ENCODE data around the gene ZNF407. TPM values are rescaled to one million over a fixed set of nuclear protein-coding genes. Genes with fewer than 3 reads are reported as not detected.

ZNF407 gene
- total RNA-seq, 1 donor from 2014 or later = 14.2 TPM

DNA sequence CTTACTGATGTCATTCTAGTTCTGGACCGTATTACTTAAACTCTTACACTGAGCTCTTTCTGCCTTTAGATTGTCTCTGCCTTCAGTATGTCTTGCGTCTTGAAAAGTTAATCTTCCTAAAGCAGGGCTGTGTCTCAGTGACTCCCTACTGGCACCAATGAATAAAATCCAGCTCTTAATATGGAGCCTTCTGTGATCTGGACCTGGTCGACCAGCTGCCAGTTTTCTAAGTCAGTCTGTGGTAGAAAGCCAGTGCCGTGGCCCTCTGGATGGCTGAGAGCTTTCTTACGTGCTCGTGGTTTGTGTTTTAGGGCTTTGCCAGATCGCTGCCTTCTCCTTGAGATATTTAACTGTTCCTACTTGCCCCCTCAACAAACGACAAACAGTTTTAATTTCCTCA, 26.8 kb downstream of the ZNF407 start:
- H3K27ac Mint-ChIP-seq (ENCODE audit: unreplicated experiment) = no peak overlapping the region
- DNase-seq (ENCODE audit: extremely low spot score, unreplicated experiment) = no peak
- H3K9me3 Mint-ChIP-seq (ENCODE audit: unreplicated experiment) = no peaks in the 10 kb centered on the region
- H3K27me3 Mint-ChIP-seq (ENCODE audit: unreplicated experiment) = no peaks in the 10 kb centered on the region
- H3K4me3 Mint-ChIP-seq (ENCODE audit: unreplicated experiment) = no peak overlapping the region
- no peaks in the 10 kb centered on the region for H3K36me3 Mint-ChIP-seq (ENCODE audit: unreplicated experiment)
- no peaks in the 10 kb centered on the region for H3K4me1 Mint-ChIP-seq (ENCODE audit: unreplicated experiment)
- TF ChIP-seq CTCF (IDR thresholded peaks at IDR 0.05) = no peak

- no peak for DNase-seq (ENCODE audit: extremely low spot score, unreplicated experiment)
- TF ChIP-seq CTCF (IDR thresholded peaks at IDR 0.05) = no peak
- Mint-ChIP-seq H3K36me3 (ENCODE audit: unreplicated experiment) (no peaks in the 10 kb centered on the region), H3K4me1 (ENCODE audit: unreplicated experiment) (no peaks in the 10 kb centered on the region), H3K27ac (ENCODE audit: unreplicated experiment) (no peak overlapping the region), H3K9me3 (ENCODE audit: unreplicated experiment) (no peaks in the 10 kb centered on the region), H3K27me3 (ENCODE audit: unreplicated experiment) (no peaks in the 10 kb centered on the region), H3K4me3 (ENCODE audit: unreplicated experiment) (no peak overlapping the region)
Measured at GRCh38 chr18:74625157-74625556, 27.5 kb downstream of the ZNF407 start.

DNA sequence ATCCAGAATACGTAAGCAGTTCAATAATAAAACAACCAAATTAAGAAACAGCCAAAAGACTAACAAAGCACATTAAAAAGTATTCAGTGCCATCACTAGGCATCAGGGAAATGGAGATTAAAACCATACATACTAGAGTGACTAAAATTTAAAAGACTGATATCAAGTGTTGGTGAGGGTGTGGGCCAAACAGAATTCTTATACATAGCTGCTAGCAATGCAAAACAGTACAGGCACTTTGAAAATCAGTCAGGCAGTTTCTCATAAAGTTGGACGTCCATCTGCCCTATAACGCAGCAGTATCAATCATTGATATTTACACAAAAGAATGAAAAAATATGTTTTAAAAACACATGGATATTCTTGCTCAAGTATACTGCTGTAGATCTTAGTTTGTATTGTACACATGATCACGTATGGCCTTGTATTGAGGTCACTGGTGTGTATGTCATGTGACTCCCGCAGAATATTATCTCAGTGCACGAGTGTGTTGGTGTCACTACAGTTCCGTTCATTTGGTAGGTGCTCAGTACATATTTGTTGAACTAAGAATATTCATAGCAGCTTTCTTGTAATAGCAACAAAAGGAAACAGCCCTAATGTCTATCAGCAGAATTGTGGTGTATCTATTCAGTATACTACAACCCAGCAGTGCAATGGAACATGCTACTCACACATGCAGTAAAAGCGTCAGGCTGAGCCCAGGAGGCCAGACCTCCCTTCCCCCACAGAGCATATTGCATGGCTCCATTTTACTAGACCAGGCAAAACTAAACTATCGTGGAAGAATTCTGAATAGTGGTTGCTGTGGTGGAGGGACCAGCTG, 28.6 kb downstream of the ZNF407 start:
- Mint-ChIP-seq H3K4me1 (ENCODE audit: unreplicated experiment) (no peaks in the 10 kb centered on the region), H3K36me3 (ENCODE audit: unreplicated experiment) (peaks cover 2% of the 10 kb centered on the region), H3K27ac (ENCODE audit: unreplicated experiment) (no peak overlapping the region), H3K4me3 (ENCODE audit: unreplicated experiment) (no peak overlapping the region), H3K27me3 (ENCODE audit: unreplicated experiment) (no peaks in the 10 kb centered on the region), H3K9me3 (ENCODE audit: unreplicated experiment) (no peaks in the 10 kb centered on the region)
- no peak for DNase-seq (ENCODE audit: extremely low spot score, unreplicated experiment)
- no peak for TF ChIP-seq CTCF (IDR thresholded peaks at IDR 0.05)

- no peaks in the 10 kb centered on the region for H3K27me3 Mint-ChIP-seq (ENCODE audit: unreplicated experiment)
- no peak for DNase-seq (ENCODE audit: extremely low spot score, unreplicated experiment)
- TF ChIP-seq CTCF (IDR thresholded peaks at IDR 0.05) = no peak
- no peak overlapping the region for H3K27ac Mint-ChIP-seq (ENCODE audit: unreplicated experiment)
- H3K4me1 Mint-ChIP-seq (ENCODE audit: unreplicated experiment) = peaks cover 5% of the 10 kb centered on the region
- H3K4me3 Mint-ChIP-seq (ENCODE audit: unreplicated experiment) = no peak overlapping the region
- H3K9me3 Mint-ChIP-seq (ENCODE audit: unreplicated experiment) = no peaks in the 10 kb centered on the region
- H3K36me3 Mint-ChIP-seq (ENCODE audit: unreplicated experiment) = peaks cover 28% of the 10 kb centered on the region
Measured at GRCh38 chr18:74630804-74631203, 33.1 kb downstream of the ZNF407 start.

DNA sequence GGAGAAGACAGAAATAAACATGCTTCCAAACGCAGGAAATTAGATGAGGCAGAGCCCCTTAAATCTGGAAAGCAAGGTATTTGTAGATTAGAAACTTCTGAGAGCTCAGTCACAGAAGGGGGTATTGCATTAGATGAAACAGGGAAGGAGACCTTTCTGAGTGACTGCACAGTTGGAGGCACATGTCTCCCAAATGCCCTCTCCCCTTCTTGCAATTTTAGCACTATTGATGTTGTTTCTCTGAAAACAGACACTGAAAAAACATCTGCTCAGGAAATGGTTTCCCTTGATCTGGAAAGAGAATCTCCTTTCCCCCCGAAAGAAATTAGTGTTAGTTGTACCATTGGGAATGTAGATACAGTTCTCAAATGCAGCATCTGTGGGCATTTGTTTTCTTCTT, 33.5 kb downstream of the ZNF407 start:
- peaks cover 28% of the 10 kb centered on the region for H3K36me3 Mint-ChIP-seq (ENCODE audit: unreplicated experiment)
- DNase-seq (ENCODE audit: extremely low spot score, unreplicated experiment) = no peak
- no peak overlapping the region for H3K4me3 Mint-ChIP-seq (ENCODE audit: unreplicated experiment)
- no peaks in the 10 kb centered on the region for H3K9me3 Mint-ChIP-seq (ENCODE audit: unreplicated experiment)
- no peak for TF ChIP-seq CTCF (IDR thresholded peaks at IDR 0.05)
- H3K27me3 Mint-ChIP-seq (ENCODE audit: unreplicated experiment) = no peaks in the 10 kb centered on the region
- peaks cover 5% of the 10 kb centered on the region for H3K4me1 Mint-ChIP-seq (ENCODE audit: unreplicated experiment)
- H3K27ac Mint-ChIP-seq (ENCODE audit: unreplicated experiment) = no peak overlapping the region
